ENCODE results near the gene FGG. TPM values are rescaled to one million over a fixed set of nuclear protein-coding genes. Genes with fewer than 3 reads are reported as not detected.

Gene FGG
- total and polyA plus RNA-seq, 10 of the 15 experiments (the other 5 are each of a cell fraction or from before 2014, with no cell fraction given): 1.8 TPM; not detected in 9

GRCh38 chr4:154617820-154618317, 5.4 kb upstream of the FGG start:
- Histone ChIP-seq H3K9ac (ENCODE audit: control insufficient read depth, insufficient read depth, low read length) (no peak overlapping the region), H3K9me3 (replicated peaks; ENCODE audit: control insufficient read depth, insufficient read depth, low read length) (no peaks in the 10 kb centered on the region), H3K36me3 (ENCODE audit: control insufficient read depth in 2 of 2, insufficient read depth in 2 of 2, low read length in 1 of 2) (no peaks in the 10 kb centered on the region), H3K4me2 (ENCODE audit: control insufficient read depth, insufficient read depth) (no peak overlapping the region), H4K20me1 (ENCODE audit: control insufficient read depth, insufficient read depth) (no peaks in the 10 kb centered on the region), H3K4me1 (ENCODE audit: control insufficient read depth, insufficient read depth, low read length) (peaks cover 13% of the 10 kb centered on the region), H3K4me3 (no peak overlapping the region), H3K79me2 (ENCODE audit: control insufficient read depth, insufficient read depth, low read length) (no peaks in the 10 kb centered on the region), H3K27ac (ENCODE audit: control insufficient read depth, insufficient read depth) (no peak overlapping the region), H3K27me3 (replicated peaks in 1 of 2; ENCODE audit: control insufficient read depth in 2 of 2, insufficient read depth in 2 of 2, low read length in 1 of 2) (no peaks in the 10 kb centered on the region), H2AFZ (ENCODE audit: control insufficient read depth, low read depth, low read length) (no peak overlapping the region)
- CTCF ChIA-PET: interaction anchor here (0.9 to 19.0 kb wide), 11 partner anchors 8 to 365 kb away, joined by 3 to 796 read pairs (median 5); partner anchors contain the start of genes FGB and PLRG1
- POLR2A ChIA-PET: no interaction called here
- BruUV-seq (replicated peaks): no TSS peak
- in situ Hi-C loops (cut with MboI): loop anchor here (5.0 kb wide), 1 partner anchor 66 kb away; the partner anchor contains the start of gene PLRG1
- RAD21 ChIA-PET (ENCODE audit: unreplicated experiment): interaction anchor here (1.3 to 7.1 kb wide), 5 partner anchors 51 to 68 kb away, joined by 4 to 88 read pairs (median 39); partner anchors contain the start of genes FGB and PLRG1
- FAIRE-seq (no peak), DNase-seq (ENCODE audit: low read depth, low spot score) (no peak), ATAC-seq (no peak)
- no peak for TF ChIP-seq BMI1 (IDR thresholded peaks at IDR 0.05; ENCODE audit: borderline replicate concordance)
- TF ChIP-seq NBN (IDR thresholded peaks at IDR 0.05): no peak
- TF ChIP-seq MYC (IDR thresholded peaks at IDR 0.05; ENCODE audit: insufficient read depth, insufficient read length, insufficient replicate concordance, low read length, severe bottlenecking): no peak
- TF ChIP-seq NFIC (IDR thresholded peaks at IDR 0.05; ENCODE audit: low read depth, low read length): no peak
- TF ChIP-seq PBX3 (IDR thresholded peaks at IDR 0.05; ENCODE audit: insufficient replicate concordance, low read depth, low read length): no peak
- no peak for TF ChIP-seq NFYA (IDR thresholded peaks at IDR 0.05; ENCODE audit: borderline replicate concordance, low read depth, low read length)
- TF ChIP-seq CBX3 (IDR thresholded peaks at IDR 0.05; ENCODE audit: borderline replicate concordance, low read depth): no peak
- no peak for TF ChIP-seq ESRRA (IDR thresholded peaks at IDR 0.05; ENCODE audit: low read length)
- no peak for TF ChIP-seq ZZZ3 (IDR thresholded peaks at IDR 0.05; ENCODE audit: control insufficient read depth, insufficient read length, low read depth)
- TF ChIP-seq ATF2 (IDR thresholded peaks at IDR 0.05; ENCODE audit: low read length): no peak
- no peak for TF ChIP-seq CHD2 (IDR thresholded peaks at IDR 0.05; ENCODE audit: borderline replicate concordance, low read depth, low read length)
- no peak for TF ChIP-seq RCOR1 (conservative IDR thresholded peaks at IDR 0.05; ENCODE audit: low read depth, low read length)
- 81% methylated on average over 5 of the region's 5 CpGs for WGBS (ENCODE audit: insufficient coverage, insufficient replicate concordance, low lambda C conversion rate, missing lambda C conversion rate)
- SMC1A ChIA-PET (ENCODE audit: uncharacterized antibody, unreplicated experiment): interaction anchor here (1.3 to 7.2 kb wide), 7 partner anchors 8 to 287 kb away, joined by 3 to 119 read pairs (median 7); partner anchors contain the start of genes FGB and PLRG1
- intact Hi-C loops (cut with micrococcal nuclease; ENCODE audit: unreplicated experiment): loop anchor here (1.0 kb wide), 2 partner anchors 59 to 66 kb away; no protein-coding TSS in a partner anchor

All from GM12878 (cell line).